HG03575 (cell line): Measurements from ENCODE around the gene HELLS.
A peak's percentile ranks its signal among the peaks of the same experiment; 100 is the strongest.
"Not testable (repeated sequence)": the region's sequence is repeated elsewhere in the genome, so short reads cannot be mapped to it uniquely, and the experiment has no call there.

Experiments used
- ATAC-seq: cut with Tn5 transposase; IDR thresholded peaks from one replicate; pipeline ENCODE4 v1.9.1; 2021; ENCODE audit not compliant: unreplicated experiment, insufficient number of reproducible peaks, low FRiP score; ENCODE audit errors: extremely low read depth

HELLS gene

GRCh38 chr10:94591461-94592205 lies 46.0 kb downstream of the HELLS start:
- peak; percentile 73 for ATAC-seq

- no peak for ATAC-seq
Measured at GRCh38 chr10:94602729-94603515, 57.3 kb downstream of the HELLS start.

GRCh38 chr10:94607111-94607510 lies 61.5 kb downstream of the HELLS start:
- ATAC-seq = peak; percentile 39

- no peak for ATAC-seq
Measured at GRCh38 chr10:94608559-94608958, 63.0 kb downstream of the HELLS start.

GRCh38 chr10:94614558-94614957 lies 69.0 kb downstream of the HELLS start:
- no peak for ATAC-seq

GRCh38 chr10:94617389-94617944 lies 71.9 kb downstream of the HELLS start:
- no peak for ATAC-seq

- ATAC-seq = no peak
Measured at GRCh38 chr10:94622666-94623205, 77.1 kb downstream of the HELLS start.

- ATAC-seq = no peak
Measured at GRCh38 chr10:94623572-94623971, 78.0 kb downstream of the HELLS start.

GRCh38 chr10:94626476-94626875 lies 80.9 kb downstream of the HELLS start:
- ATAC-seq = no peak

- ATAC-seq = no peak
Measured at GRCh38 chr10:94627511-94627910, 81.9 kb downstream of the HELLS start.

- ATAC-seq = no peak
Measured at GRCh38 chr10:94630017-94630688, 84.6 kb downstream of the HELLS start.

GRCh38 chr10:94631077-94631875 lies 85.7 kb downstream of the HELLS start:
- no peak for ATAC-seq

- ATAC-seq = no peak
Measured at GRCh38 chr10:94632954-94633353, 87.4 kb downstream of the HELLS start.

- not testable (repeated sequence) for ATAC-seq
Measured at GRCh38 chr10:94638097-94638496, 92.5 kb downstream of the HELLS start.

GRCh38 chr10:94639902-94640301 lies 94.3 kb downstream of the HELLS start:
- ATAC-seq = no peak

GRCh38 chr10:94640562-94640961 lies 95.0 kb downstream of the HELLS start:
- no peak for ATAC-seq

GRCh38 chr10:94641480-94641879 lies 95.9 kb downstream of the HELLS start:
- no peak for ATAC-seq

- no peak for ATAC-seq
Measured at GRCh38 chr10:94644352-94644751, 98.8 kb downstream of the HELLS start.

GRCh38 chr10:94645285-94645684 lies 99.7 kb downstream of the HELLS start:
- no peak for ATAC-seq
